ENCODE measurements around the gene DHX16. TPM values are rescaled to one million over a fixed set of nuclear protein-coding genes. Genes with fewer than 3 reads are reported as not detected.

Gene DHX16
- total and polyA plus RNA-seq, 9 of the 15 experiments (the other 6 are each of a cell fraction or from before 2014, with no cell fraction given): 14.6 to 66.1 (median 47.5) TPM

DNA sequence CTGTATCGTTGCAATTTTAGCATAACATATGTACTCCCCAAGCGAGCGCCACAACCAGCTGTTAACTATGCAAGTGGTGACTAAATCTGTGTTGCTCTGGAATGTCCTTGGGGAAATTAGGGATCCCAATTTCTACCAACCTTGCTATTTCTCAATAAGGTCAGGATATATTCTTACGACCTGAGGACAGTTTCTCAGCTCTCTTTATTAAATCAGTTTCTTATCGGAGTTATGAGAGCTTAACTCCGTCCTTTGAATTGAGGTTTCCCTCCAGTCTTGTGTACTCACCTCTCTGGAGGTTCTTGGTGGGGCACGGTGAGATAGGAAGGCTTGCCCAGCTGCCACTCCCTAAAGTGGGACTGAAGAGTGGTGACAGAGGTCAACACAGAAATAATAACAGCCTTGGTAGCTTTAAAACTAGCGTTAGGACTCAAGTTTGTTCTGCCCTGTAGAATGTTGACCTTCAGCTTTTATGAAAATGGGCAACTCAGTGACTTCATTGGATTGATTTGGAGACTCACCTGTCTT lies 54.5 kb downstream of the DHX16 start:
- 0% methylated on average over 8 of the region's 8 CpGs for WGBS (ENCODE audit: insufficient coverage, low coverage, missing lambda C conversion rate)
- H3K9me3 ChIP-seq (replicated peaks; ENCODE audit: control insufficient read depth, insufficient read depth, low read depth, low read length): no peaks in the 10 kb centered on the region
- no peak for ATAC-seq
- peaks cover 4 to 17% of the 10 kb centered on the region in 2 experiments; a peak in 4 of 5 replicates for H3K4me1 ChIP-seq (replicated peaks in 1 of 2; ENCODE audit: control insufficient read depth in 2 of 2, insufficient read depth in 2 of 2, low read length in 2 of 2)
- peak overlapping the region; percentile 99 for H3K27ac ChIP-seq (ENCODE audit: extremely low read depth, low read depth, low read length)
- peaks cover 8% of the 10 kb centered on the region; the same call in 1 of the 2 replicates for H4K20me1 ChIP-seq (replicated peaks; ENCODE audit: control insufficient read depth, insufficient read depth, low read length)
- H3K9me1 ChIP-seq (ENCODE audit: control insufficient read depth, insufficient read depth, low read length): no peaks in the 10 kb centered on the region
- peak overlapping the region; percentile 61 for H3K4me3 ChIP-seq
- peak overlapping the region; percentile 92 to 99 for H3K9ac ChIP-seq (ENCODE audit: insufficient read depth in 1 of 2, low read depth in 2 of 2, low read length in 2 of 2)
- ChIA-PET CTCF (ENCODE audit: low intra/inter-chr PET ratio) (no interaction called here), POLR2A (interaction anchor here (0.6 to 1.8 kb wide), 18 partner anchors 8 to 1531 kb away, joined by 3 to 8 read pairs (median 4); partner anchors contain the start of genes ATAT1, C6orf136 and NRM)
- intact Hi-C loops (cut with micrococcal nuclease): loop anchor here (5.0 kb wide), 1 partner anchor 209 kb away; no protein-coding TSS in a partner anchor
- peak overlapping the region; percentile 97 for H2AFZ ChIP-seq (ENCODE audit: low read depth, low read length)
- peak in 2 of 4 experiments; percentile 46 to 48 for DNase-seq (ENCODE audit: extremely low read depth in 1 of 4, low spot score in 3 of 4)
- FAIRE-seq: no peak
- no peaks in the 10 kb centered on the region for H3K27me3 ChIP-seq (ENCODE audit: control insufficient read depth in 2 of 2, insufficient read depth in 2 of 2, low read length in 2 of 2)
- peak overlapping the region; percentile 97 for H3K4me2 ChIP-seq (ENCODE audit: insufficient read depth, low read length)
- H3K79me2 ChIP-seq (ENCODE audit: control insufficient read depth, insufficient read depth, low read length): peaks cover 63% of the 10 kb centered on the region
- in situ Hi-C loops (cut with MboI): no loop called here
- no TSS peak for BruUV-seq (replicated peaks)
- H3K36me3 ChIP-seq (ENCODE audit: control insufficient read depth, insufficient read depth, low read length): peaks cover 73% of the 10 kb centered on the region
- TF ChIP-seq TRIM28 (IDR thresholded peaks at IDR 0.05) (no peak), ZEB2 (IDR thresholded peaks at IDR 0.05) (0 out of 2 replicates have a peak, but pooled peaks have one; percentile 2), HOMEZ (CRISPR knock-in tag; IDR thresholded peaks at IDR 0.05) (no peak), PREB (CRISPR knock-in tag; IDR thresholded peaks at IDR 0.05) (no peak), HNRNPUL1 (IDR thresholded peaks at IDR 0.05; ENCODE audit: low read length) (0 out of 2 replicates have a peak, but pooled peaks have one; percentile 21), ZNF695 (CRISPR knock-in tag; IDR thresholded peaks at IDR 0.05) (no peak), ZNF3 (CRISPR knock-in tag; IDR thresholded peaks at IDR 0.05) (no peak), ZNF232 (CRISPR knock-in tag; IDR thresholded peaks at IDR 0.05) (no peak; the same call in 1 of the 2 replicates)
- TF ChIP-seq, protein P1, sequence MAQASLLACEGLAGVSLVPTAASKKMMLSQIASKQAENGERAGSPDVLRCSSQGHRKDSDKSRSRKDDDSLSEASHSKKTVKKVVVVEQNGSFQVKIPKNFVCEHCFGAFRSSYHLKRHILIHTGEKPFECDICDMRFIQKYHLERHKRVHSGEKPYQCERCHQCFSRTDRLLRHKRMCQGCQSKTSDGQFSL (CRISPR knock-in tag; IDR thresholded peaks at IDR 0.05): no peak
- TF ChIP-seq, protein P1 (tag; IDR thresholded peaks at IDR 0.05): 0 out of 4 replicates have a peak, but pooled peaks of 1 of the 2 experiments have one; percentile 7
- TF ChIP-seq, protein P2, sequence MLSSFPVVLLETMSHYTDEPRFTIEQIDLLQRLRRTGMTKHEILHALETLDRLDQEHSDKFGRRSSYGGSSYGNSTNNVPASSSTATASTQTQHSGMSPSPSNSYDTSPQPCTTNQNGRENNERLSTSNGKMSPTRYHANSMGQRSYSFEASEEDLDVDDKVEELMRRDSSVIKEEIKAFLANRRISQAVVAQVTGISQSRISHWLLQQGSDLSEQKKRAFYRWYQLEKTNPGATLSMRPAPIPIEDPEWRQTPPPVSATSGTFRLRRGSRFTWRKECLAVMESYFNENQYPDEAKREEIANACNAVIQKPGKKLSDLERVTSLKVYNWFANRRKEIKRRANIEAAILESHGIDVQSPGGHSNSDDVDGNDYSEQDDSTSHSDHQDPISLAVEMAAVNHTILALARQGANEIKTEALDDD (IDR thresholded peaks at IDR 0.05): peak; percentile 62; the same call in 1 of the 2 replicates
- TF ChIP-seq, protein P3, sequence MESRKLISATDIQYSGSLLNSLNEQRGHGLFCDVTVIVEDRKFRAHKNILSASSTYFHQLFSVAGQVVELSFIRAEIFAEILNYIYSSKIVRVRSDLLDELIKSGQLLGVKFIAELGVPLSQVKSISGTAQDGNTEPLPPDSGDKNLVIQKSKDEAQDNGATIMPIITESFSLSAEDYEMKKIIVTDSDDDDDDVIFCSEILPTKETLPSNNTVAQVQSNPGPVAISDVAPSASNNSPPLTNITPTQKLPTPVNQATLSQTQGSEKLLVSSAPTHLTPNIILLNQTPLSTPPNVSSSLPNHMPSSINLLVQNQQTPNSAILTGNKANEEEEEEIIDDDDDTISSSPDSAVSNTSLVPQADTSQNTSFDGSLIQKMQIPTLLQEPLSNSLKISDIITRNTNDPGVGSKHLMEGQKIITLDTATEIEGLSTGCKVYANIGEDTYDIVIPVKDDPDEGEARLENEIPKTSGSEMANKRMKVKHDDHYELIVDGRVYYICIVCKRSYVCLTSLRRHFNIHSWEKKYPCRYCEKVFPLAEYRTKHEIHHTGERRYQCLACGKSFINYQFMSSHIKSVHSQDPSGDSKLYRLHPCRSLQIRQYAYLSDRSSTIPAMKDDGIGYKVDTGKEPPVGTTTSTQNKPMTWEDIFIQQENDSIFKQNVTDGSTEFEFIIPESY (CRISPR knock-in tag; IDR thresholded peaks at IDR 0.05): peak; percentile 18; the same call in 1 of the 2 replicates
- TF ChIP-seq, protein P4, sequence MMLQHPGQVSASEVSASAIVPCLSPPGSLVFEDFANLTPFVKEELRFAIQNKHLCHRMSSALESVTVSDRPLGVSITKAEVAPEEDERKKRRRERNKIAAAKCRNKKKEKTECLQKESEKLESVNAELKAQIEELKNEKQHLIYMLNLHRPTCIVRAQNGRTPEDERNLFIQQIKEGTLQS (IDR thresholded peaks at IDR 0.05): no peak
- TF ChIP-seq, protein P4 (CRISPR knock-in tag; conservative IDR thresholded peaks at IDR 0.05): 0 out of 2 replicates have a peak, but pooled peaks have one; percentile 3

Measured in K562 (cell line).